Measurements from ENCODE around the gene PLD2.

- TF ChIP-seq FOXK2 (IDR thresholded peaks at IDR 0.05) (no peak), RFX5 (IDR thresholded peaks at IDR 0.05; ENCODE audit: low read depth, low read length) (no peak), CTCF (IDR thresholded peaks at IDR 0.05 in 2 of 3, conservative IDR thresholded peaks at IDR 0.05 in 1 of 3; ENCODE audit: control insufficient read depth in 2 of 3, extremely low read depth in 1 of 3, insufficient read depth in 1 of 3, low read depth in 3 of 3, low read length in 3 of 3) (no peak), HDGF (IDR thresholded peaks at IDR 0.05) (no peak), POLR2AphosphoS5 (IDR thresholded peaks at IDR 0.05; ENCODE audit: low read length) (no peak), SP1 (IDR thresholded peaks at IDR 0.05; ENCODE audit: low read depth, low read length) (no peak), POLR2AphosphoS2 (IDR thresholded peaks at IDR 0.05; ENCODE audit: low read depth, low read length) (no peak), USF2 (IDR thresholded peaks at IDR 0.05; ENCODE audit: borderline replicate concordance, low read depth, low read length) (no peak), SRF (IDR thresholded peaks at IDR 0.05; ENCODE audit: low read depth in 2 of 2, low read length in 2 of 2) (no peak), SUZ12 (IDR thresholded peaks at IDR 0.05; ENCODE audit: unreplicated experiment) (no peak), GABPA (IDR thresholded peaks at IDR 0.05; ENCODE audit: low read depth) (no peak), SIN3A (IDR thresholded peaks at IDR 0.05; ENCODE audit: low read depth, low read length) (no peak)
Measured at GRCh38 chr17:4839221-4839620, 32.3 kb downstream of the PLD2 start.
